ENCODE results near the gene ZNF655.

The ZNF655 gene

DNA sequence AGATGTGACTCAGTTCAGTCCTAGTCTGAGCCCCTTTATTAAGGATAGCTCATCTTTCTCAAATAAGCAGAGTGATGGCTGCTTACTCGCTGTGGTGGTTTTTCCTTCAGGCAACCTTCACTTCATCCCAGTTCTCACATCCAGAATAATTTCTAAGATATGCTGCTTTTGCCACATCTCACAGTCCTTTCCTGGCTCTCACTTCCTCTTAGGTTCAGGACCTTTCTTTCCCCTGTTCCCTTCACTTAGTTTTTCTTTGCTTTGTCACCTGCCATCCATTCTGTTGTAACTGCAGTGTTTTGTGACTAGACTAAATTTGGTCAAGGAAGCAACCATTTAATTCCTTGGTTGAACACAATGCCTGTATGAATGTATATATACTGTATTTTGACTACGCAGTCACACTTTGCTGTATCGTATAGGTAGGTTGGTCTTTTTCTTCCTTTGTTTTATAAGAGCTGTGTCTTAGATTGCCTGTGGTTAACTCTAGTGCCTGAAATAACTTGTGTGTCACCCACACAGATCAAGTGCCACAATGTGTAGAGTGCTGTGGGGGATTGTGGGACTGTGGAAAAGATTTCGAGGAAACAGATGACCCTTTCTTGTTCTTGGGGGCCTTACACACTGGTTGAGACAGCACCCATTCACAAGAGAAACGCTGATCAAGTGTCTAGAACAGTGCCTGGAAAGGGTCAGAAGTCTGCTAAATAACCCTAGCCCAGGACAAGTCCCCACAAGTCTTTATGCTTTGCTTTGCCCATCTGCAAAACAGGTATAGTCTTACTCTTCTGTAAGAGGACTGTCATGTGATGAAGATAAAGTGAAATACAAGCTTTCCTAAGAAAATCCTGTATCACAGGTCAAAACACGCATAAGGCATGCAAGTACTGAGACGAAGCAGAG lies 2.6 kb downstream of the ZNF655 start:
- peak overlapping the region; percentile 99 for H3K9ac ChIP-seq (ENCODE audit: low read depth, low read length)
- ATAC-seq (ENCODE audit: insufficient read depth, low read depth) (no peak), DNase-seq (no peak)
- H3K4me3 ChIP-seq (ENCODE audit: low read depth in 1 of 2, low read length in 2 of 2), result 0 out of 4 replicates have a peak overlapping the region, but pooled peaks of 1 of the 2 experiments have one; percentile 87
- H3K27me3 ChIP-seq (ENCODE audit: insufficient read depth, low read length, poor library complexity), result no peaks in the 10 kb centered on the region
- no peaks in the 10 kb centered on the region for H3K9me3 ChIP-seq (ENCODE audit: insufficient read depth, low read length, severe bottlenecking)
- H2AFZ ChIP-seq (ENCODE audit: low read depth, low read length), result no peak overlapping the region
- peaks cover 33% of the 10 kb centered on the region for H3K4me1 ChIP-seq (ENCODE audit: insufficient read depth, low read length)
- peaks cover 82% of the 10 kb centered on the region for H3K36me3 ChIP-seq (ENCODE audit: insufficient read depth, low read length)
- peaks cover 28% of the 10 kb centered on the region; the same call in 1 of the 2 replicates for H4K20me1 ChIP-seq (ENCODE audit: insufficient read depth, low read length)
- H3K27ac ChIP-seq (ENCODE audit: low read length), result no peak overlapping the region; the same call in 1 of the 2 replicates
- peak overlapping the region; percentile 76 for H3K4me2 ChIP-seq (ENCODE audit: insufficient read depth, low read length)
- peaks cover 90% of the 10 kb centered on the region for H3K79me2 ChIP-seq (ENCODE audit: insufficient read depth, low read length)
- TF ChIP-seq, protein P1, sequence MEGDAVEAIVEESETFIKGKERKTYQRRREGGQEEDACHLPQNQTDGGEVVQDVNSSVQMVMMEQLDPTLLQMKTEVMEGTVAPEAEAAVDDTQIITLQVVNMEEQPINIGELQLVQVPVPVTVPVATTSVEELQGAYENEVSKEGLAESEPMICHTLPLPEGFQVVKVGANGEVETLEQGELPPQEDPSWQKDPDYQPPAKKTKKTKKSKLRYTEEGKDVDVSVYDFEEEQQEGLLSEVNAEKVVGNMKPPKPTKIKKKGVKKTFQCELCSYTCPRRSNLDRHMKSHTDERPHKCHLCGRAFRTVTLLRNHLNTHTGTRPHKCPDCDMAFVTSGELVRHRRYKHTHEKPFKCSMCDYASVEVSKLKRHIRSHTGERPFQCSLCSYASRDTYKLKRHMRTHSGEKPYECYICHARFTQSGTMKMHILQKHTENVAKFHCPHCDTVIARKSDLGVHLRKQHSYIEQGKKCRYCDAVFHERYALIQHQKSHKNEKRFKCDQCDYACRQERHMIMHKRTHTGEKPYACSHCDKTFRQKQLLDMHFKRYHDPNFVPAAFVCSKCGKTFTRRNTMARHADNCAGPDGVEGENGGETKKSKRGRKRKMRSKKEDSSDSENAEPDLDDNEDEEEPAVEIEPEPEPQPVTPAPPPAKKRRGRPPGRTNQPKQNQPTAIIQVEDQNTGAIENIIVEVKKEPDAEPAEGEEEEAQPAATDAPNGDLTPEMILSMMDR (IDR thresholded peaks at IDR 0.05; ENCODE audit: borderline replicate concordance, extremely low read depth, low read length, poor library complexity, severe bottlenecking), result no peak
- TF ChIP-seq EZH2 (IDR thresholded peaks at IDR 0.05; ENCODE audit: borderline replicate concordance, low read depth, low read length, severe bottlenecking), result no peak

DNA sequence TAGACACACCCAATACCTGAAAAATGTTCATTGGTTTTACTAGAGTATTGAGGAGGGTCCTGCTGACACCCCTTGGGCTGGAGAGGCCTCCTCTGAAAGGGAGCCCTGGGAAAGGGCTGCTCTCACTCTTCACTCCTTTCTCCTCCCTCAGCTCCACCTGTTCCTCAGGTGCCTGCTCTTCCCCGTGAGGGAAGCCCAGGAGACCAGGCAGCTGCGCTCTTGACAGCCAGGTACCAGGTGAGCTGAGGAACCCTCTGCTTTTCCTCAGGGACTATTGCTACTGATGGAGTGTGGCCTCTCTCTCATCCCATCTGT lies 3.3 kb downstream of the ZNF655 start:
- Histone ChIP-seq H3K9ac (ENCODE audit: low read depth, low read length) (no peak overlapping the region), H3K4me2 (ENCODE audit: insufficient read depth, low read length) (no peak overlapping the region), H3K9me3 (ENCODE audit: insufficient read depth, low read length, severe bottlenecking) (no peaks in the 10 kb centered on the region), H3K36me3 (ENCODE audit: insufficient read depth, low read length) (peaks cover 82% of the 10 kb centered on the region), H3K27me3 (ENCODE audit: insufficient read depth, low read length, poor library complexity) (no peaks in the 10 kb centered on the region), H3K4me3 (ENCODE audit: low read depth in 1 of 2, low read length in 2 of 2) (no peak overlapping the region), H4K20me1 (ENCODE audit: insufficient read depth, low read length) (peaks cover 28% of the 10 kb centered on the region; the same call in 1 of the 2 replicates), H3K27ac (ENCODE audit: low read length) (no peak overlapping the region), H3K4me1 (ENCODE audit: insufficient read depth, low read length) (peaks cover 27% of the 10 kb centered on the region), H2AFZ (ENCODE audit: low read depth, low read length) (no peak overlapping the region), H3K79me2 (ENCODE audit: insufficient read depth, low read length) (peaks cover 89% of the 10 kb centered on the region)
- ATAC-seq (ENCODE audit: insufficient read depth, low read depth) (no peak), DNase-seq (no peak)
- TF ChIP-seq, protein P1 (IDR thresholded peaks at IDR 0.05; ENCODE audit: borderline replicate concordance, extremely low read depth, low read length, poor library complexity, severe bottlenecking), result no peak
- no peak for TF ChIP-seq EZH2 (IDR thresholded peaks at IDR 0.05; ENCODE audit: borderline replicate concordance, low read depth, low read length, severe bottlenecking)

DNA sequence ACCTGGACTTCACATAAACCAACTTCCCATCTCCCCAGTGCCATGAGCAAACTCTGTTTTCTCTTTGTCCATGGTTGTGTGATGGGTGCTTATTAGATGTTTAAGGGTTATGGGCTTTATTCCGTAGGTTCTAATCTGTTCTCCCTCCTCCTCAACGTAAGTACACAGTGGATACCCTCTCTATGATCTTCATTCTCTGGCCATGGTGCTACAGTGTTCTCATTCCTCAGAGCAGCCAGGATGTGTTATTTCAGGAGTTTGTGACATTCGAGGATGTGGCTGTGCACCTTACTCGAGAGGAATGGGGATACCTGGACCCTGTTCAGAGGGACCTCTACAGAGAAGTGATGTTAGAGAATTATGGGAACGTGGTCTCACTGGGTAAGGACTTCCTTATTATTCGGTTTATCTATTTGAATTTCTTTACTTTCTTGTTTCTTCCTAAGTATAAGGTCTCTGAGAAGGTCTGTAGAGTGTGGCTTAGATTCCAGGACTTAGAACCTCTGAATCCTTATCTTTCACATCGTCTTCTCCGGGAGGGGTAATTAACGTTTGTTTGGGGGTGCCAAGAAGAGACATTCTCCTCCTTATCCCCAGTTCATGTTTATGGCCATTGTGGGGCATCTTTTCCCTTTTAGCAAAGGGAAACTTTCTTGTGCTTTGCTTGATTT lies 3.8 kb downstream of the ZNF655 start:
- no peak overlapping the region for H3K9ac ChIP-seq (ENCODE audit: low read depth, low read length)

More for the DNA sequence above, 3.8 kb downstream of the ZNF655 start:
- H3K4me1 ChIP-seq (ENCODE audit: insufficient read depth, low read length), result peaks cover 22% of the 10 kb centered on the region
- H3K4me2 ChIP-seq (ENCODE audit: insufficient read depth, low read length), result no peak overlapping the region
- no peaks in the 10 kb centered on the region for H3K9me3 ChIP-seq (ENCODE audit: insufficient read depth, low read length, severe bottlenecking)
- H3K4me3 ChIP-seq (ENCODE audit: low read depth in 1 of 2, low read length in 2 of 2), result no peak overlapping the region
- no peak overlapping the region for H2AFZ ChIP-seq (ENCODE audit: low read depth, low read length)
- ATAC-seq (ENCODE audit: insufficient read depth, low read depth) (no peak), DNase-seq (no peak)
- no peaks in the 10 kb centered on the region for H3K27me3 ChIP-seq (ENCODE audit: insufficient read depth, low read length, poor library complexity)
- TF ChIP-seq EZH2 (IDR thresholded peaks at IDR 0.05; ENCODE audit: borderline replicate concordance, low read depth, low read length, severe bottlenecking), result no peak
- TF ChIP-seq, protein P1 (IDR thresholded peaks at IDR 0.05; ENCODE audit: borderline replicate concordance, extremely low read depth, low read length, poor library complexity, severe bottlenecking), result no peak
- H3K27ac ChIP-seq (ENCODE audit: low read length), result no peak overlapping the region
- peaks cover 28% of the 10 kb centered on the region; the same call in 1 of the 2 replicates for H4K20me1 ChIP-seq (ENCODE audit: insufficient read depth, low read length)
- peaks cover 77% of the 10 kb centered on the region for H3K36me3 ChIP-seq (ENCODE audit: insufficient read depth, low read length)
- H3K79me2 ChIP-seq (ENCODE audit: insufficient read depth, low read length), result peaks cover 85% of the 10 kb centered on the region

Measured in DND-41 (cell line).